Adipose tissue (tissue), 3 donors: ENCODE measurements around the gene IGF1R. TPM values are rescaled to one million over a fixed set of nuclear protein-coding genes. Genes with fewer than 3 reads are reported as not detected.

ENCODE experiments used
- H3K27ac ChIP-seq: one replicate; pipeline ENCODE4 v1.5.1; 2013; ENCODE audit warnings: low read depth, low read length
- WGBS, 3 donors: extraction: QIAGEN DNeasy Blood & Tissue Kit; methylation state at CpG; one replicate each; pipeline ENCODE4 v1.1.7; 2013; 5-methylcytosine and 5-hydroxymethylcytosine counted together
- polyA plus RNA-seq, 3 donors: library from polyadenylated mRNA; stranded (reverse); fragments of 200-250 nt; gene quantifications; one replicate each; pipeline ENCODE4 v1.2.3, GENCODE V29; 2013
- donor health status: healthy with polysubstance abuse.
- donor health status: Bipolar disorder and iron deficiency.
- donor health status: healthy.

Gene IGF1R
- polyA plus RNA-seq, 3 donors: 3.9 to 5.6 (median 4.0) TPM

GRCh38 chr15:98794211-98794610, 145.9 kb downstream of the IGF1R start:
- 95 to 97% (median 96%) methylated on average over 4 of the region's 4 CpGs for WGBS, 3 donors
- no peak overlapping the region for H3K27ac ChIP-seq

- no peak overlapping the region for H3K27ac ChIP-seq
- 67 to 70% (median 68%) methylated on average over 3 of the region's 3 CpGs for WGBS, 3 donors
Measured at GRCh38 chr15:98794748-98795147, 146.4 kb downstream of the IGF1R start.

- no peak overlapping the region for H3K27ac ChIP-seq
- 79 to 89% (median 89%) methylated on average over 10 of the region's 10 CpGs for WGBS, 3 donors
Measured at GRCh38 chr15:98795980-98796379, 147.6 kb downstream of the IGF1R start.

GRCh38 chr15:98796685-98797357, 148.5 kb downstream of the IGF1R start:
- no peak overlapping the region for H3K27ac ChIP-seq
- WGBS, 3 donors: 61 to 92% (median 88%) methylated on average over 12 of the region's 12 CpGs

- H3K27ac ChIP-seq: no peak overlapping the region
- WGBS, 3 donors: 88 to 96% (median 89%) methylated on average over 6 of the region's 6 CpGs
Measured at GRCh38 chr15:98798375-98798893, 150.1 kb downstream of the IGF1R start.

GRCh38 chr15:98799461-98800390, 151.4 kb downstream of the IGF1R start:
- no peak overlapping the region for H3K27ac ChIP-seq
- WGBS, 3 donors: 27 to 31% (median 31%) methylated on average over 11 of the region's 11 CpGs

- 9 to 10% (median 10%) methylated on average over 11 of the region's 11 CpGs for WGBS, 3 donors
- H3K27ac ChIP-seq: no peak overlapping the region
Measured at GRCh38 chr15:98800437-98801233, 152.3 kb downstream of the IGF1R start.

GRCh38 chr15:98801234-98801561, 152.9 kb downstream of the IGF1R start:
- 49 to 73% (median 54%) methylated on average over 6 of the region's 6 CpGs for WGBS, 3 donors
- no peak overlapping the region for H3K27ac ChIP-seq

- 93 to 97% (median 94%) methylated on average over 6 of the region's 6 CpGs for WGBS, 3 donors
- H3K27ac ChIP-seq: no peak overlapping the region
Measured at GRCh38 chr15:98802187-98802586, 153.8 kb downstream of the IGF1R start.

- no peak overlapping the region for H3K27ac ChIP-seq
- WGBS, 3 donors: 93 to 96% (median 95%) methylated on average over 14 of the region's 14 CpGs
Measured at GRCh38 chr15:98803228-98804056, 155.1 kb downstream of the IGF1R start.

- no peak overlapping the region for H3K27ac ChIP-seq
- WGBS, 3 donors: 91 to 94% (median 92%) methylated on average over 5 of the region's 5 CpGs
Measured at GRCh38 chr15:98804057-98804380, 155.7 kb downstream of the IGF1R start.

- H3K27ac ChIP-seq: no peak overlapping the region
- WGBS, 3 donors: 44 to 89% (median 83%) methylated on average over 12 of the region's 12 CpGs
Measured at GRCh38 chr15:98805434-98806274, 157.3 kb downstream of the IGF1R start.

- no peak overlapping the region for H3K27ac ChIP-seq
- 82 to 89% (median 86%) methylated on average over 9 of the region's 9 CpGs for WGBS, 3 donors
Measured at GRCh38 chr15:98806275-98806895, 158.0 kb downstream of the IGF1R start.

GRCh38 chr15:98807262-98807661, 158.9 kb downstream of the IGF1R start:
- 29 to 65% (median 37%) methylated on average over 4 of the region's 4 CpGs for WGBS, 3 donors
- H3K27ac ChIP-seq: no peak overlapping the region

GRCh38 chr15:98809273-98809672, 160.9 kb downstream of the IGF1R start:
- no peak overlapping the region for H3K27ac ChIP-seq
- 60 to 86% (median 86%) methylated on average over 11 of the region's 11 CpGs for WGBS, 3 donors

GRCh38 chr15:98812716-98813446, 164.5 kb downstream of the IGF1R start:
- H3K27ac ChIP-seq: no peak overlapping the region
- 46 to 88% (median 81%) methylated on average over 8 of the region's 8 CpGs for WGBS, 3 donors
